T-helper 22 cell (primary cell): ENCODE measurements around the gene CKS1B.
"Not testable (repeated sequence)": the region's sequence is repeated elsewhere in the genome, so short reads cannot be mapped to it uniquely, and the experiment has no call there.

Source experiments
- DNase-seq: peaks from one replicate; pipeline ENCODE4 v3.0.0-alpha.2; 2020; ENCODE audit warnings: low read depth

Gene CKS1B

DNA sequence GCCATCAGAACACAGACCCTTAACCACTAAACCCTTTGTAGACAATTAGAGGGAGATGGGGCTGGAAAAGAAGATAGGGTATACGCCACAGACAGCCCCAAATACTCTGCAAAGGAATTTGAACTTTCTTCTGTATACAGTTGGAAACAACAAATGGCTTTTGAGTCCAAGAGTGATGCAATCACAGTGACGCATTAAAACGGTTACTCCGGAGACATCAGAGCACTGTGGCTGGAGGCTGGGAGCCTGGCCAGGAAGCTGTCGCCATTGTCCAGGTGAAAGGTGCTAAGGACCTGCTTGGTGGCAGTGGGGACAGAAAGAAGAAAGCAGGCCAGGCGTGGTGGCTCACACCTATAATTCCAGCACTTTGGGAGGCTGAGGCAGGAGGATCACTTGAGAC, 12.8 kb downstream of the CKS1B start:
- DNase-seq: no peak

DNA sequence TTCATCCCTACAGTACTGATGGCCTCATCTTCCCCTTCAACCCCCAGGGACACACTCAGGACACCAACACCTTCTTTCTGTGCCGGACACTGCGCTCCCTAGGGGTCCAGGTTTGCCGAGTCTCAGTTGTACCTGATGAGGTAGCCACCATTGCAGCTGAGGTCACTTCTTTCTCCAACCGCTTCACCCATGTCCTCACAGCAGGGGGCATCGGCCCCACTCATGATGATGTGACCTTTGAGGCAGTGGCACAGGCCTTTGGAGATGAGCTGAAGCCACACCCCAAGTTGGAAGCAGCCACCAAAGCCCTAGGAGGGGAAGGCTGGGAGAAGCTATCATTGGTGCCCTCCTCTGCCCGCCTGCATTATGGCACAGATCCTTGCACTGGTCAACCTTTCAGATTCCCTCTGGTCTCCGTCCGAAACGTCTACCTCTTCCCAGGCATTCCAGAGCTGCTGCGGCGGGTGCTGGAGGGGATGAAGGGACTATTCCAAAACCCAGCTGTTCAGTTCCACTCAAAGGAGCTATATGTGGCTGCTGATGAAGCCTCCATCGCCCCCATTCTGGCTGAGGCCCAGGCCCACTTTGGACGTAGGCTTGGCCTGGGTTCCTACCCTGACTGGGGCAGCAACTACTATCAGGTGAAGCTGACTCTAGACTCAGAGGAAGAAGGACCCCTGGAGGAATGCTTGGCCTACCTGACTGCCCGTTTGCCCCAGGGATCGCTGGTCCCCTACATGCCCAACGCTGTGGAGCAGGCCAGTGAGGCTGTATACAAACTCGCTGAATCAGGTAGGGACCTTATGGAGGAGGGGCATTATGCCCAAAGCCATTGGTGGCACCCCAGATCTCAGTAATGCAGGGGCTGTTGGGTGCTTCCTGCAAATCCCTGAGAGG, 13.8 kb downstream of the CKS1B start:
- DNase-seq: no peak

GRCh38 chr1:154989195-154989860, 14.8 kb downstream of the CKS1B start:
- DNase-seq: no peak

- DNase-seq: no peak
Measured at GRCh38 chr1:154990276-154990675, 15.8 kb downstream of the CKS1B start.

GRCh38 chr1:154992721-154993571, 18.5 kb downstream of the CKS1B start:
- no peak for DNase-seq

DNA sequence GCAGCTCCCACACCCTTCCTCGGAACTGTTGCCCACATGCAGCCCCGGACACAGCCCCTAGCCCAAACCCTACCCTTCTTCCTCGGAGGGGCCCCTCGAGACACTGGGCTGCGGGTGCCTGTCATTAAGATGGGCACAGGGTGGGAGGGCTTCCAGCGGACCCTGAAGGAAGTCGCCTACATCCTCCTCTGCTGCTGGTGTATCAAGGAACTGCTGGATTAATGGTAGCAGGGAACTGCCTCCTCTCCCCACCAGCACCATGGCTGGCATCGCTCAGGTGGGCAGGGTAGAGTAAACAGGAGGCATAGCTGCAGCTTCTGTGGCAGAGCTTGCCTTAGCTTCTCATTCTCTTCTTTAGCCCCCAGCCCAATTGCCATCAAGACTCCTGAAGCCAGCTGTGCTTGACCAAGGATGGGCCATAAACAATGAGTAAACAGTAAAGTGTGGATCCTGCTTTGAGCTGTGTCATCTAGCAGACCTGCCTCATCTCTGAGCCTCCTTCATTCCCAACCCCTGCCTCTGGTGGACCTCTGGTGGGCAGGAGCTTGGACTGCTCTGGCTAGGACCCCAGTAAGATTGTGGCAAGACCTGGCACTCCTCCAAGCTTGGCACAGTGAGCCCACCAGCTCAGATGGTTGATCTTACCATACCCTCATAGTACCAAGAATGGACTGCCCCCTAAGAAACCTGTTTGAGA, 19.2 kb downstream of the CKS1B start, which contains the start of gene LENEP:
Gene LENEP (plus strand): TSS at position 15 of the 697 bp plus-strand sequence. CDS start 22 bp downstream, at position 37.
- DNase-seq: no peak

DNA sequence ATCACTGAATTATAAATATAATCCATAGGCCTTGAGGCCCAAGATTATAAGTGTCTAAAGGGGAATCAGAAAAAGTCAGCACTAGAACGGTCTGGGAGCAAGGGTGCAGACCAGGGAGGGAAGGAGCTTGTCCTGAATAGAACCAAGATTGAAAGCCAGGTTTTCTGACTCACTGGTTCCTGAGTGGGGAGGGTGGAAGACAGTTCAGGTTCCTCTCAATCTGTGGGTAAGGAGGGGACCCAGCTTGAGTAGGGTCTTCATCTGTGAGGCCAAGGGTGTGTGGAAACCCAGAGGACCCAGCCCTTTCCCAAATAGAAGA, 19.7 kb downstream of the CKS1B start:
- DNase-seq: no peak

GRCh38 chr1:154994591-154994990, 20.1 kb downstream of the CKS1B start:
- DNase-seq: no peak

- not testable (repeated sequence) for DNase-seq
Measured at GRCh38 chr1:154995301-154995983, 21.0 kb downstream of the CKS1B start.

- DNase-seq: no peak
Measured at GRCh38 chr1:154996966-154997701, 22.7 kb downstream of the CKS1B start.

DNA sequence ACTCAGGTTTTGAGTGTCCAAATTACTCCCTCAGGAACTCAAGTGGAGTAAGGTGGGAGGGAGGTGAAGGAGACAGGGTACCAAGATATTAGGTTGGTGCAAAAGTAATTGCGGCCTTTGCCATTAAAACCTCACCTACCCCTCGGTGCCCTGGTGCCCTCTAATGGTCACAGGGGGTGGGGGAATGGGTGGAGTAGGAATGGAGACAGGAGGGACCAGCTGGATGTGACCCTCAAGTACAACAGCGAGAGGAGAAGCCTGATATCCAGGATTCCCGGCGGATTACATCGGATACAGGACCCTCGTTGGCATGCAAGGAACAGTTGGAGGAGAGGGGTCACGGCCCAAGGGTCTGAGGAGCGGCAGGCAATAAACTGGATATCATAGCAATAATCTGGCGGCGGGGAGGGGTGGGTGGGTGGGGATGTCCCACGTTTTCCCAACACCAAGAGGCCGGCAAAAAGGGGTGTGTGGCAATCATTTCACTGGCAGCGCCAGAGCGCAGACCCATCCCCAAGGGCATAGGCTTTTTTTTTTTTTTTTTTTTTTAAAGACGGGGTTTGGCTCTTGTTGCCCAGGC, 23.8 kb downstream of the CKS1B start:
- no peak for DNase-seq

DNA sequence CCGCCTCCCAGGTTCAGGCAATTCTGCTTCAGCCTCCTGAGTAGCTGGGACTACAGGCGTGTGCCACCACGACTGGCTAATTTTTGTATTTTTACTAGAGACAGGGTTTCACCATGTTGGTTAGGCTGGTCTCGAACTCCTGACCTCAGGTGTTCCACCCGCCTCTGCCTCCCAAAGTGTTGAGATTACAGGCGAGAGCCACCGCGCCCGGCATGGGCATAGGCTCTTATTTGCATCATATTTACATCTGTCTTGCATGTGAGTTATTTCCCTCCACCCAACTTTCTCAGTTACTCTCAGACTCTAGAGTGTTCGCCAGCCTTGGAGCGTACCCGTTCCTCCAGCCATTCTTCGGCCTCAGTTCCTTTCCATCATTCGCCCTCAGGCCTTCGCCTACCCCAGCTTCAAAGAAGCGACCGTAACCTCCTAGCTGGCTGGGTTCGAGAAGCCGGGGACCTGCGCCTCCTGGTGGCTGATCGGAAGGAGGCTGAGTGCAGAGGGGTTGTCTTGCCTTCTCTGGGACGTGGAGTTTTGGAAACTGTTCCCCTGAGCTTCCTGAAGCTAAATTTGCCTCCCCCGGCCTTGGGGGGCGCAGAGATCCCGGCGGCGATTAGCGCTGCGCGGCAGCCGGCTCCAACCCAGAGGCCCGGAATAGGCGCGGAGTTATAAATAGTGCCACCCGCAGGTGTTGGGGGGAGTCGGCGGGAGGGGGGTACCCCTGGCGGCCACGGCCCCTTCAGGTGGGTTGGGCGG, 24.5 kb downstream of the CKS1B start:
- DNase-seq: peak; percentile 55

DNA sequence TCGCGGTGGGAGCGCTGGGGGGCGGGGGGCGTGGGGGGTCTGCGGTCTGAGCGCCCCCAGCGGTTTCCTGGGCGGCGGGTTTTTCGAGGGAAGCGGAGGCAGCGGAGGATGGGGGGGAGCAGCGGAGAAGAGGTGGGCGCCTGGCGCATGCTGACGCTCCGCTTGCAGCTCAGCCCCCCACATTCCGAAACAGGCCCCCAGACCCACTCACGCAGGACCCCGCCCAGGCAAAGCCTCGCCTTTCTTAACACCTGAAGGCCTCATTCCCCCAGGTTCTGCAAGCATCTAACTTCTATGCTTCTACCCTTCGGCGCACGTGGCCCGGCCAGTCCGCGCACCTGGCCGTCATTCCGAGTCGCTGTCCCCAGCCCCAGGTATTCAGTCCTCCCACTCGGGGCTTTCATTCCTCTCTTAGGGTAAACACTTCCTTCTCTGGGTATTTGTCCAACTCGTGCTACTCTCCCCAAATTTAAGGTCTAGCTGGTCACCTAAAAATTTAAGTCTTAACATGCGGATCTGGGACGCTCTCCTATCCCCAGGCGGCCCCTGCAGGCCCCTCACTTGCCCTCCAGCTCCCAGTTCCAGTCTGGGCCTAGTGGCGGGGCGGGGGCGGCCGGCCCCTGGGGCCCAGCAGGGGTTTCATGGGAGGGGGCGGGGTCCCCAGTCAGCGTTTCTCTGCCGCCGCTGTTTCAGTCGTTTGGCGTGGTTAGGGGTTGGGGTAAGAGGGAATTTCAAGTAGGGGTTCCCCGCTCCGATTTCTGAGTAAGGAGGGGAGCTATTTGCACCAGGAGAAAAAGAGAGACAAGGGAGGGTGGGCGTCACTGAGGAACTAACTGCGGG, 25.3 kb downstream of the CKS1B start:
- DNase-seq: peak; percentile 51

GRCh38 chr1:155000411-155000725, 25.9 kb downstream of the CKS1B start:
- DNase-seq: no peak

DNA sequence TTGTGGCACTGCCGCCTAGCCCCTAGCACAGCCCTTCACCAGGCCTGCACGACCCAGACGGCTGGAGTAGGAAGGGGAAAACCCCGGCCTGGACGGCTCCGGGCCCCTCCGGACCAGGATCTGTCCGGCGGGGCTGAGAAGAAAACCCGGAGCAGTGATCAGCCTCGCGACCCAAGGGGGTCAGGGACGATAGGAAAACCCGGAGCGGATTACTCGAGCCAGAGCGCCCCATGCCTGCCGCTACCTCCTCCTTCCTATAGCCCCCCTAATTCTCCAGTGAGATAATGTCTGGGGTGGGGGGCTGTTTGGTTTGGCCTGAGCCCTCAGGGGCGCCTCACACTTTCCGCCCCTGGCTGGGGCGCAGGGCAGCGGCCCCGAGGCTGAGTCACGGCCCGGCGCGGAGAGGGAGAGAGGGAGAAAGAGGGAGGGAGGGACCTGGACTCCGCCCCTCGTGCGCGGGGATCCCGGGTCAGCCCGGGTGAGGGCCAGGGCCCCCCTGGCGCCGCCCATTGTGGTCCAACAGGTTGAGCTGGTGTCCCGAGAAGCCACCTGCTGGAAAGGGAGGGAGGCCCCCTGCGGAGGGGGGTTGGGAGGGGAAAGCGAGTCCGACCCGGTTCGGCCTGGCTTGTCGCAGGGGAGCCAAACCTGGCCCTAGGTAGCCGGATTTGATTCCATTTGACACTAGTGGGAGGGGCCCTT, 26.4 kb downstream of the CKS1B start:
- DNase-seq: peak; percentile 81

DNA sequence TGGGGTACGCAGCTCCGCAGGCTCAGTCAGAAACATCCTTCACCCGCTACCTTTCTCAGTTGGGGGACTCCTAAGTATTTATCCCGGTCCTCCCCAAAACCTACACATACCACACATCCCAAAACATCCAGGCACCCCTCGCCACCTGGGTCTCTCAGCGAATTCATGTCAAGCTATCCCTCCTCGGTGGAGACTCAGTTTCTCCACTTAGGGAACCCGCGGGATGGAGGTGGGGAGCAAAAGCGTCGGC, 26.9 kb downstream of the CKS1B start:
- no peak for DNase-seq

DNA sequence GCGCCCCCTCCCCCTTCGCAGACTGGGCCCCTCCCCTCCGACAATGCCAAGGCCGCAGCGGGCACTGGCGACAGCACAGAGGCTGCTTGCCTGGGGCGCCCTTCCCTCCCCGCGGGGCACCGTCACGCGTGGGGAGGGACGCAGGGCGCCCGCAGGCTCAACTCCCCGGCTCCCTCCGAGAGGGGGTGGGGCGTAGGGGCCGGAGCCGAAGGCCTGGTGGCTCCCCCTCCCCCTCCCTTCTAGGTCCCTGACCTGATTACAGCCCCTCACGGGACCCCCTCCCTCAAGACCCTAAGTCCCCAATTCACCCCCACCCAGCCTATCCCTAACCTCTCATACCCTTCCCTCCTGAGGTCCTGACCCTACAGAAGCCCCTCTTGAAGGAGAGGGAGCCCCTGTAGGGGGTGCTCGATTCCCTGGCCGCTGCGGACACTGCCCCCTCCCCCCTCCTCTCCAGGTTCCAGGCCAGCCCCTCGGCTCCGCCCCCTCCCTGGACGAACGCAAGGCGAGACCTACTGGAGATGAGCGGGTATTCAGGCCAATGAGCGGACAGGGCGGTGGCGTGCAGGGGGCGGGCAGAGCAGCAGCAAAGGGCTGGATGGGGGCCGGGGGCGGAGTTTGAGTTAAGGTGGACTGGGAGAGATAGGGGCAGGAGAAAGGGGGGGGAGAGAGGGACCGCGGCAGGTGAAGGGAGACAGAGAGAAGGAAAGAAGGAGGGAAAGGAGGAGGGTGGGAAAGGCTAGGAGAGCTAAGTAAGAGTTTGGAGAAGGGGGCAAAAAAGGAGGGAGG, 27.4 kb downstream of the CKS1B start:
- peak; percentile 98 for DNase-seq
